ENCODE results near the gene SKP2. TPM values are rescaled to one million over a fixed set of nuclear protein-coding genes. Genes with fewer than 3 reads are reported as not detected.
A peak's percentile ranks its signal among the peaks of the same experiment; 100 is the strongest.

SKP2 gene
- polyA plus RNA-seq, 3 donors: 45.7 to 55.8 (median 50.0) TPM

- peak; percentile 14 for DNase-seq
These were observed 700 bp downstream of the SKP2 start for GRCh38 chr5:36152324-36153297.

- DNase-seq: no peak
These were observed 1.4 kb downstream of the SKP2 start for GRCh38 chr5:36153298-36153677.

- DNase-seq: no peak
These were observed 1.8 kb downstream of the SKP2 start for GRCh38 chr5:36153726-36154125.

- no peak for DNase-seq
These were observed 3.4 kb downstream of the SKP2 start for GRCh38 chr5:36155291-36155690.

- no peak for DNase-seq
These were observed 4.2 kb downstream of the SKP2 start for GRCh38 chr5:36156121-36156601.

- DNase-seq: no peak
These were observed 4.7 kb downstream of the SKP2 start for GRCh38 chr5:36156619-36157018.

DNA sequence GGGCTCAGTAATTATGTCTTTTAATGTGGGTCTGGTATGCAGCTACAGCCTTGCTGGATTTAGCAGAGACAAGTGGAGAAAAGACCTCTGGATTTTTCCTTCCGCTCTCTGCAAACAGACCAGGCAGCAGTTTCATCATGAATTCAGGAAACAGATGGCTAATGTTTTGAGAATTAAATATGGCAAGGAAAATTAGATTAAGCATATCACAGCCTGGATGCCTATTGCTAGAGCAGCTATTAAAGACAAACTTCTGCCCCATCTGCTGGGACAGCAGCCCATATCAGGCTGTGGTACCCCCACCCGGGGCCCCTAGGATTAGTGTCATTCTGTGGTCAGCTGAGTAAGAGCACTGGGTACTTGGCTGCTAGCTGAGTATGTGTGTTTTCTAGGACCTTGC lies 6.2 kb downstream of the SKP2 start:
- no peak for DNase-seq

DNA sequence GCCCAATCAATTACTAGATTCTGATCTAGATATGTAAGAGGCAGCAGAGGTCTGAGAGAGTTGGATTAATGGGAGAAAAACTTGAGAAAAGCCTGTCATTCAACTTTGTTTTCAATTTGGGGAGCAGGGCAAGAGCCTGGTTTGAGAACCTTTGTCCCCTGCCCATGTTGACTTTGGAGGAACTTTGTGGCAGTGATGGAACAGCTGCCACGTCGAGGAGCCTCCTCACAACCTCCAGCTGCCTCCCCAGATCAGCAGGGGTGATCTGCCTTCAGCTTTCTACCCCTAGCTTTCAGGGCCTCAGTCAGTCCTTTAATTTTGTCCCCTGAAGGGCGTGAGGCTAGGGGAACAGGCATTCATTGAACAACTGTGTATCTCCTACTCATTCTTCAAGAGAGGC lies 8.7 kb downstream of the SKP2 start:
- DNase-seq: no peak

DNA sequence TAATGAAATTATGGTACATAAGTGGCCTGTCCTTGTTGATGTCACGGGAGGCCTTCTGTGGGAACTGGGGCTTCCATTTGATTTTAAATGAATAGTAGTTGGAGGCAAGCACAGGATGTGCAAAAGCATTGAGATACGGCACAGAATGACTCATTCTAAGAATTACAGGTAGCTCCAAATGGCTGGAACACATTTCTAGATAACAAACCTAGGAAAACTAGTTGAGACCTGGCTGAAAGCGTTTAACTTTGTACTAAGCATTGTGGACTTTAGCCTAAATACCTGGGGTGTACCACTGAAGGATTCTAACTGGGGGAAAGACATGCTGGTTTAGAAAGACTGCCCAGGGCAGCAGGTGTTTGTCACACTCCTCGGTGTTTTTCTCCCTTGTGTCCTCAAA lies 9.4 kb downstream of the SKP2 start:
- DNase-seq: no peak

- DNase-seq: no peak
These were observed 11.0 kb downstream of the SKP2 start for GRCh38 chr5:36162810-36163486.

DNA sequence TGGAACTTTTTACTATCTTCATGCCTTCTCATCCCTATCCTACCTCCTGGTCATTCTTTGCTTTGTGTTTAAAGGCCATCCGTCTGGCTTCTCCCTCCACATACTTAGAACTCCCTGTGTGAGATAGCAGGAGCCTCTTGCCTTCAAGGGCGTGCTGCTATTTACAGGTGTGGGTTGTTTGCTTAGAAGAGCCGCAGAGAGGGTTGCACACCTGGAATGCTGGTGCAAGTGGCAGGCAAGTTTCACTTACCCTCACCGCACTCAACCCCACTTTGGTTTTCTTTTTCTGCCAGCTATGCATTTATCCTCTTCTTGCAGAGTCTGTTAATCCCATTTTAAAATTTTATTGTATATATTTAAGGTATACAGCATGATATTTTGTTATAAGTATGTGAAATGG lies 12.6 kb downstream of the SKP2 start:
- DNase-seq: no peak

GRCh38 chr5:36168737-36169136 lies 16.8 kb downstream of the SKP2 start:
- no peak for DNase-seq

- DNase-seq: no peak
These were observed 19.0 kb downstream of the SKP2 start for GRCh38 chr5:36170832-36171424.

DNA sequence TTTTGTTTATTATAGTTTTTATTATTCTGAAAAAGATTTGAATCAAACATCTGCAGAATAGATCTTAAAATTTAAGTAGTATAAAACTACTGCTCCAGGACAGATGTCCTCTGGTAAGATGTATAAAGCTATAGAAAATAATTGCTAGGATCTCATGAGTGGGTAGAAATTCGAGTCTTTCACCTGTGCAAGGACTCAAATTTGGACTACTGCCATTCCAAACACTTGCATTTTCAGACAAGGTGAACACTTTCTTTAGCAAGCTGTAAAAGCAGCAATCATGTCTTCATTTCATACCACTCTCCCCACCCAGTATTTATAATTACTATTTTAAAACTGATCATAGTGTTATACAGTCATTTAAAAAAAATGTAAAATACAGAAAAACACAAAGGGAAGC lies 20.7 kb downstream of the SKP2 start:
- DNase-seq: no peak

DNA sequence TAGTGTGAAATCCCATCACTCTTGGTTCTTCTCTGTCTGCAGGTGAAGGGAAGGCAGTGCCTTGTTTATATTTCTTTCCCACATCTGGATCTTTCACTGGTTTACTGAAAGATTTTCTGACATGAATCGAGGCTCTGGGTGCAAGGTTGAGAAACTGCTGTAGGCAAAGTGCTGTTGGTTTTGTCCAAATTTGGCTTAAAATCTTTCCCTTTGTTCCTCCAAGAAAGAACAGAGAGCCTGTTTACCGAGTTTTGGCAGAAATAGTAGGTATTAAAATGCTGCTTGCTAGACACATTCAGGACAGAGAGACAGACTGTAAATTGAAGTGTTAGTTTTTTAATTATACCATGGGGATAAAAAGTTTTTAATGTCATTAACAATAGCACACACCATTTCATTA lies 21.5 kb downstream of the SKP2 start:
- DNase-seq: no peak

GRCh38 chr5:36174119-36174518 lies 22.2 kb downstream of the SKP2 start:
- DNase-seq: no peak

DNA sequence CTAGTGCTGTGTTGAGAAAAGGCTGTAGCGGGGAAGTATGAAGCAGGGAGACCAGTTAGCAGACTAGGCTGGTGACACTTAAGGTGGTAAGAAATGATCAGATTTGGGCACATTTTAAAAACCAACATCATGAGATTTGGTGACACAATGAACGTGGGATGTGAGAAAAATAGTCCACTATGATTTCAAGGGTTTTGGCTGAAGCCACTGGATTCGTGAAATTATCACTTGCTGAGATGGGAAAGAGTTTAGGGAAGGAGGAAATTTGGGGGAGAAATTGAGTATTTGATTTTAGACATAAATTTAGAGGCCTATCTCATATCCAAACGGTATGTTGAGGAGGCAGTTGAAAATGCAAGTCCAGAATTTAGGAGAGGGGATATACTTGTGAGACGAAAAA lies 23.1 kb downstream of the SKP2 start:
- DNase-seq: no peak

DNA sequence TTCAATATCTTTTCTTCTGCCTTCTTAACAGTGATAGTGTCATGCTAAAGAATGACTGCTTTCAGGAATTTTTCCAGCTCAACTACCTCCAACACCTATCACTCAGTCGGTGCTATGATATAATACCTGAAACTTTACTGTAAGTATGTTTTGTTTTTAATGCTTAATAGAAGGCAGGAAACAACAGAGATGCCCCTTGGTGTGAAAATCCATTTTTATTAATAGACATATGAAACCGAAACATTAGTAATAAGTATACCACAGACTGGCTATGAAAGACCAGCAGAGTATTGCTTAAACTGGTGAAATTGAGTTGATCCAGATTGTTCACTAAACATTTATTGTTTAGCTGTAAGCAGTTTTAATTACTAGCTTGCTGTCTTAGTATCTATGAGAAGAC lies 25.2 kb downstream of the SKP2 start:
- no peak for DNase-seq

GRCh38 chr5:36177715-36178523 lies 26.0 kb downstream of the SKP2 start:
- DNase-seq: peak; percentile 23

DNA sequence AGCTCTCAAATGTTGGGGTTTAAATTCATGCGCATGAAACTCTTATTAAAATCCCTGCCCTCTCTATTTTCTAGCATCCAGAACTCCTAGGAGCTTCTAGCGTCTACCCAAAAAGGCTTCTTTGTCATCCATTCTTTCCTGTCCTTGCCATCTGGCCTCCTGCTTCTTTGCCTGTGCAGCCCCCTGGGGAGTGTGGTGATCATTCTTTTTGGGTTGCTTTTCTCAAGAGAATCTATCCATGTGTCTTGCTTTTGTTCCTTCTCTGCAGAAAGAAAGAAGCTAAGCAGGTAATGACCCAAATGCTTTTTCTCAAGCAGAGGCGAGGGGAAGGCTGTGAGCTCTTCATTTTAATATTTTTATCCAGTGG lies 26.6 kb downstream of the SKP2 start:
- DNase-seq: no peak

DNA sequence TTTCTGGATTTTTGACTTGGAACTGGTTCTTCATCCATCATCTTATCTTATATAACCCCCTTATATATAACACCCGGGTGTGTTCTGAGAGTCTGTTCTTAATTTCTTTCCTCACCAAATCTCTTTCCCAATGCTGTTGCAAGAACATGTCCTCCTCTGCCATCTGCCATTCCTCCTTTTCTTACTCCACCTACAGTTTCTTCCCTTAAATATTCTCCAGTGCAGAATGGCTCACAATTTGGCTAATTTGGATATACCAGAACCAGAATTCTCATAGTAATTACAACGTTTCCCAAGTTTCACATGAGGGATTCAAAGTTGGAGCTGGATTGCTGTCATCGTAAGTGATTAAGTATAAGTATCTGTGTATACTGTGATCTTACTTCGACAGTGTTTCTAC lies 28.0 kb downstream of the SKP2 start:
- no peak for DNase-seq

Measured in renal pelvis (tissue), 4 donors.